MM.1S (cell line): Measurements from ENCODE around the gene SLC25A39.

Experiments
- DNase-seq: peaks from one replicate; pipeline ENCODE4 v3.0.0-alpha.2; 2015
- H2AFZ ChIP-seq: fragments of 300-600 bp; sonication (generic); 2 replicates; pipeline ENCODE4 v1.6.0; 2016; ENCODE audit warnings: antibody characterized with exemption, low read length
- H3F3A ChIP-seq: fragments of 300-600 bp; sonication (generic); 2 replicates; pipeline ENCODE4 v1.6.1; 2016; ENCODE audit warnings: mild to moderate bottlenecking, antibody characterized with exemption, low read length, moderate library complexity, mixed read lengths; ENCODE audit not compliant: insufficient read depth
- H3K27ac ChIP-seq: fragments of 300-600 bp; sonication (generic); 2 replicates; pipeline ENCODE4 v1.5.1; 2016; ENCODE audit warnings: mild to moderate bottlenecking, low read length
- H3K27me3 ChIP-seq: fragments of 300-600 bp; sonication (generic); replicated peaks from 2 replicates; pipeline ENCODE4 v1.6.0; 2016; ENCODE audit warnings: low read length; ENCODE audit not compliant: insufficient read depth
- H3K36me3 ChIP-seq: fragments of 300-600 bp; sonication (generic); replicated peaks from 2 replicates; pipeline ENCODE4 v1.6.1; 2016; ENCODE audit warnings: mild to moderate bottlenecking, low read length, mixed read lengths; ENCODE audit not compliant: insufficient read depth
- H3K4me1 ChIP-seq: fragments of 300-600 bp; sonication (generic); 2 replicates; pipeline ENCODE4 v1.6.1; 2016; ENCODE audit warnings: low read length, mixed read lengths
- H3K4me2 ChIP-seq: fragments of 300-600 bp; sonication (generic); 2 replicates; pipeline ENCODE4 v1.6.0; 2016; ENCODE audit warnings: low read depth, low read length
- H3K4me3 ChIP-seq: fragments of 300-600 bp; sonication (generic); 2 replicates; pipeline ENCODE4 v1.5.1; 2016; ENCODE audit warnings: low read length, mixed read lengths
- H3K79me2 ChIP-seq: fragments of 300-600 bp; sonication (generic); 2 replicates; pipeline ENCODE4 v1.6.1; 2016; ENCODE audit warnings: mixed run types, low read length, mixed read lengths
- H3K9ac ChIP-seq: fragments of 300-600 bp; sonication (generic); 2 replicates; pipeline ENCODE4 v1.6.1; 2016; ENCODE audit warnings: low read length, mixed read lengths
- H3K9me2 ChIP-seq: fragments of 300-600 bp; sonication (generic); replicated peaks from 2 replicates; pipeline ENCODE4 v1.6.1; 2016; ENCODE audit warnings: mild to moderate bottlenecking, low read length, mixed read lengths; ENCODE audit not compliant: insufficient read depth
- H3K9me3 ChIP-seq: fragments of 300-600 bp; sonication (generic); replicated peaks from 2 replicates; pipeline ENCODE4 v1.6.1; 2016; ENCODE audit warnings: mild to moderate bottlenecking, low read length, mixed read lengths; ENCODE audit not compliant: insufficient read depth
- H4K20me1 ChIP-seq: fragments of 300-600 bp; sonication (generic); 2 replicates; pipeline ENCODE4 v1.6.1; 2016; ENCODE audit warnings: mild to moderate bottlenecking, low read length, moderate library complexity, mixed read lengths; ENCODE audit not compliant: insufficient read depth
- CTCF ChIP-seq: fragments of 300-600 bp; sonication (generic); IDR thresholded peaks from 2 replicates; pipeline ENCODE4 v1.5.1; 2016; ENCODE audit warnings: antibody characterized with exemption, low read length, mixed read lengths
- EZH2 ChIP-seq: fragments of 300-600 bp; sonication (generic); optimal IDR thresholded peaks from 2 replicates; pipeline ENCODE3; 2017; ENCODE audit warnings: low read depth, mild to moderate bottlenecking, antibody characterized with exemption, low read length, mixed read lengths
- EZH2phosphoT487 ChIP-seq: fragments of 300-600 bp; sonication (generic); IDR thresholded peaks from 2 replicates; pipeline ENCODE4 v1.6.1; 2018; ENCODE audit warnings: antibody characterized with exemption, low read length

SLC25A39 gene

GRCh38 chr17:44359006-44359405, 34.4 kb upstream of the SLC25A39 start:
- H3K79me2 ChIP-seq: no peaks in the 10 kb centered on the region

GRCh38 chr17:44358066-44358465, 33.4 kb upstream of the SLC25A39 start:
- Histone ChIP-seq H3K27me3 (no peaks in the 10 kb centered on the region; the same call in 1 of the 2 replicates), H3K4me1 (peaks cover 11% of the 10 kb centered on the region), H3F3A (peaks cover 6% of the 10 kb centered on the region), H3K4me3 (no peak overlapping the region), H3K36me3 (no peaks in the 10 kb centered on the region), H3K9ac (no peak overlapping the region), H3K4me2 (no peak overlapping the region), H3K9me3 (no peaks in the 10 kb centered on the region), H4K20me1 (no peaks in the 10 kb centered on the region), H3K27ac (no peak overlapping the region), H2AFZ (no peak overlapping the region), H3K79me2 (no peaks in the 10 kb centered on the region), H3K9me2 (no peaks in the 10 kb centered on the region)
- no peak for DNase-seq
- TF ChIP-seq CTCF: no peak
- no peak for TF ChIP-seq EZH2phosphoT487
- TF ChIP-seq EZH2: no peak

More at GRCh38 chr17:44359006-44359405, 34.4 kb upstream of the SLC25A39 start:
- H3F3A ChIP-seq: peaks cover 6% of the 10 kb centered on the region
- peak overlapping the region; percentile 13; the same call in 1 of the 2 replicates for H3K27ac ChIP-seq
- H2AFZ ChIP-seq: peak overlapping the region; percentile 61
- H3K9me2 ChIP-seq: no peaks in the 10 kb centered on the region
- peak overlapping the region; percentile 56; the same call in 1 of the 2 replicates for H3K4me2 ChIP-seq
- H4K20me1 ChIP-seq: no peaks in the 10 kb centered on the region
- peak overlapping the region; percentile 26; the same call in 1 of the 2 replicates for H3K4me3 ChIP-seq
- H3K9me3 ChIP-seq: no peaks in the 10 kb centered on the region
- H3K36me3 ChIP-seq: no peaks in the 10 kb centered on the region
- peak; percentile 71 for DNase-seq
- peaks cover 11% of the 10 kb centered on the region for H3K4me1 ChIP-seq
- H3K9ac ChIP-seq: no peak overlapping the region
- no peaks in the 10 kb centered on the region; the same call in 1 of the 2 replicates for H3K27me3 ChIP-seq
- TF ChIP-seq EZH2phosphoT487 (no peak), EZH2 (no peak), CTCF (no peak)

GRCh38 chr17:44356241-44356640, 31.6 kb upstream of the SLC25A39 start:
- Histone ChIP-seq H3K27me3 (no peaks in the 10 kb centered on the region), H3K79me2 (no peaks in the 10 kb centered on the region), H3K9ac (no peak overlapping the region), H3K9me2 (no peaks in the 10 kb centered on the region), H3K4me1 (peaks cover 11% of the 10 kb centered on the region), H3F3A (peaks cover 6% of the 10 kb centered on the region), H3K4me3 (no peak overlapping the region), H4K20me1 (no peaks in the 10 kb centered on the region), H2AFZ (no peak overlapping the region), H3K36me3 (no peaks in the 10 kb centered on the region), H3K9me3 (no peaks in the 10 kb centered on the region), H3K4me2 (no peak overlapping the region), H3K27ac (no peak overlapping the region)
- TF ChIP-seq CTCF: no peak
- no peak for TF ChIP-seq EZH2
- TF ChIP-seq EZH2phosphoT487: no peak
- DNase-seq: no peak
